Ectodermal cell (in vitro differentiated cells): ENCODE data around the gene KRT35. TPM values are rescaled to one million over a fixed set of nuclear protein-coding genes. Genes with fewer than 3 reads are reported as not detected.

ENCODE experiments used
- H3K27ac ChIP-seq: 2 replicates; pipeline ENCODE4 v1.7.0; 2013; ENCODE audit warnings: mild to moderate bottlenecking, low read depth, low read length; ENCODE audit not compliant: insufficient read depth, poor library complexity, severe bottlenecking
- H3K27me3 ChIP-seq: 2 replicates; pipeline ENCODE4 v1.7.0; 2013; ENCODE audit warnings: mild to moderate bottlenecking, low read length; ENCODE audit not compliant: insufficient read depth, control insufficient read depth, poor library complexity, severe bottlenecking
- H3K36me3 ChIP-seq: one replicate; pipeline ENCODE4 v1.7.0; 2013; ENCODE audit warnings: low read length; ENCODE audit not compliant: control insufficient read depth, insufficient read depth
- H3K4me1 ChIP-seq: one replicate; pipeline ENCODE4 v1.7.0; 2013; ENCODE audit warnings: low read length; ENCODE audit not compliant: control insufficient read depth, insufficient read depth
- H3K4me3 ChIP-seq: 2 replicates; pipeline ENCODE4 v1.7.0; 2013; ENCODE audit warnings: low read depth, low read length, control low read depth; ENCODE audit not compliant: insufficient read depth
- H3K9me3 ChIP-seq: 2 replicates; pipeline ENCODE4 v1.7.0; 2013; ENCODE audit warnings: mild to moderate bottlenecking, low read length, moderate library complexity; ENCODE audit not compliant: control insufficient read depth
- WGBS, 2 experiments: methylation state at CpG; one replicate each; pipeline ENCODE4 v1.1.7; 2013; ENCODE audit warnings: missing lambda C conversion rate in 2 of 2; 5-methylcytosine and 5-hydroxymethylcytosine counted together
- polyA plus RNA-seq, 4 experiments: library from polyadenylated mRNA; stranded (reverse); fragments of 50-300 nt; gene quantifications; one replicate each; pipeline ENCODE4 v1.2.3, GENCODE V29; 2013

Gene KRT35
- not detected for polyA plus RNA-seq (2013, experiment 1 of 4)
- polyA plus RNA-seq (2013, experiment 2 of 4) = not detected
- not detected for polyA plus RNA-seq (2013, experiment 3 of 4)
- polyA plus RNA-seq (2013, experiment 4 of 4) = not detected

GRCh38 chr17:41481036-41481435 is at the start of gene KRT35:
Gene KRT35, minus strand, starts transcription at chr17:41481151. Its CDS starts 54 bp downstream, at chr17:41481097.
- WGBS, 2 experiments = 93 to 99% methylated on average over 2 of the region's 2 CpGs
- H3K4me3 ChIP-seq = no peak within 1 kb of the TSS

GRCh38 chr17:41530062-41531048 is 49.4 kb upstream of the KRT35 start:
- Histone ChIP-seq H3K36me3 (peaks cover 1% of the 10 kb centered on the region), H3K27ac (no peak overlapping the region), H3K4me1 (peaks cover 21% of the 10 kb centered on the region), H3K9me3 (no peaks in the 10 kb centered on the region), H3K27me3 (peaks cover 16% of the 10 kb centered on the region), H3K4me3 (no peak overlapping the region)
- 91 to 93% methylated on average over 8 of the region's 8 CpGs for WGBS, 2 experiments

More at GRCh38 chr17:41481036-41481435, at the start of gene KRT35:
- no peaks in the 10 kb centered on the region for H3K36me3 ChIP-seq
- no peak within 1 kb of the TSS for H3K27ac ChIP-seq
- H3K4me1 ChIP-seq = peaks cover 4% of the 10 kb centered on the region
- no peaks in the 10 kb centered on the region for H3K9me3 ChIP-seq
- H3K27me3 ChIP-seq = no peaks in the 10 kb centered on the region

DNA sequence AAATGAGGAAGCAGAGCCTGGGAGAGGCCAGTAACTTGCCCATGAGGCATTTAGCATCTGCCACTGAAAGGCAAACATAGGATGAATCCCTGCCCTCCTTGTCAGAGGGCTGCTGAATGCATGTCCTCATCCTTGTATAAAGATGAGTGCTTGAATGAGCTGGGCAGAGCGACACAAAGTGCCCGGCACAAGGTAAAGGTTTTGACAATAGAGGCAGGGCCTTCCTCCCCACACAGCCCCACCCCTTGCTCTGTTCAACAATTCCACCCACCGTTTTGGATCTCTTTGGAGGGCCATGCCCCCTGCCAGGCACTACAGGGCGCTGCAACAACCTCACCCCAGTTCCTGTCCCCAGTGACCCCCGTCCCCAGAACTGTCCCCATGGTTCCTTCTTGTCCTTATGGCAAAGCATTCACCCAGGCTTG is 48.6 kb upstream of the KRT35 start:
- H3K4me3 ChIP-seq = no peak overlapping the region
- 53 to 57% methylated on average over 5 of the region's 5 CpGs for WGBS, 2 experiments
- H3K4me1 ChIP-seq = peaks cover 21% of the 10 kb centered on the region
- H3K27me3 ChIP-seq = peaks cover 16% of the 10 kb centered on the region
- no peak overlapping the region for H3K27ac ChIP-seq
- H3K36me3 ChIP-seq = peaks cover 7% of the 10 kb centered on the region
- no peaks in the 10 kb centered on the region for H3K9me3 ChIP-seq

- WGBS, 2 experiments = 48 to 63% methylated on average over 10 of the region's 10 CpGs
- peaks cover 12% of the 10 kb centered on the region for H3K36me3 ChIP-seq
- peaks cover 21% of the 10 kb centered on the region for H3K4me1 ChIP-seq
- H3K27ac ChIP-seq = no peak overlapping the region
- peaks cover 16% of the 10 kb centered on the region for H3K27me3 ChIP-seq
- no peaks in the 10 kb centered on the region for H3K9me3 ChIP-seq
- no peak overlapping the region for H3K4me3 ChIP-seq
Measured at GRCh38 chr17:41528959-41529353, 48.0 kb upstream of the KRT35 start.

- peaks cover 21% of the 10 kb centered on the region for H3K4me1 ChIP-seq
- 3 to 4% methylated on average over 62 of the region's 62 CpGs for WGBS, 2 experiments
Measured at GRCh38 chr17:41527063-41528023, 46.4 kb upstream of the KRT35 start.

DNA sequence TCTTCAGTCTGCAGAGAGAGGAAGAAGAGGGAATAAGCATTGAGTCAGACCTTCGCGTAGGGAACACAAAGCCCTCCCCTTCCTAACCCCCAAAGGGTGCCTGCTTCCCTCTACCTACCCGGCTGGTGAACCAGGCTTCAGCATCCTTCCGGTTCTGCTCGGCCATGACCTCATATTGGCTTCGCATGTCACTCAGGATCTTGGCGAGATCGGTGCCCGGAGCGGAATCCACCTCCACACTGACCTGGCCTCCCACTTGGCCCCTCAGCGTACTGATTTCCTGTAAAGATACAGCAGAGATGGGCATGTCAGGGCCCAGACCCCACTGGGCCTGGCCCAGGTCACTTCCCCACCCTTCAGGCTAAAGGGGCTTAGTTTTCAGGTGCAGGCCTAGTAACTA is 43.3 kb upstream of the KRT35 start:
- Histone ChIP-seq H3K36me3 (peaks cover 24% of the 10 kb centered on the region), H3K27ac (no peak overlapping the region), H3K27me3 (peaks cover 16% of the 10 kb centered on the region), H3K4me3 (no peak overlapping the region), H3K9me3 (no peaks in the 10 kb centered on the region), H3K4me1 (peaks cover 26% of the 10 kb centered on the region)
- 94 to 96% methylated on average over 11 of the region's 11 CpGs for WGBS, 2 experiments

More at GRCh38 chr17:41527063-41528023, 46.4 kb upstream of the KRT35 start:
- H3K36me3 ChIP-seq = peaks cover 24% of the 10 kb centered on the region
- peak overlapping the region; percentile 16 for H3K27ac ChIP-seq
- no peaks in the 10 kb centered on the region for H3K9me3 ChIP-seq
- peak overlapping the region; percentile 86 for H3K4me3 ChIP-seq
- H3K27me3 ChIP-seq = peaks cover 16% of the 10 kb centered on the region

- H3K27ac ChIP-seq = no peak overlapping the region
Measured at GRCh38 chr17:41523787-41524186, 42.8 kb upstream of the KRT35 start.

GRCh38 chr17:41523225-41523593 is 42.3 kb upstream of the KRT35 start:
- 87 to 96% methylated on average over 3 to 4 of the region's 4 CpGs for WGBS, 2 experiments
- Histone ChIP-seq H3K27me3 (peaks cover 11% of the 10 kb centered on the region), H3K4me3 (no peak overlapping the region), H3K36me3 (peaks cover 24% of the 10 kb centered on the region), H3K27ac (no peak overlapping the region), H3K9me3 (no peaks in the 10 kb centered on the region), H3K4me1 (peaks cover 18% of the 10 kb centered on the region)

More at GRCh38 chr17:41523787-41524186, 42.8 kb upstream of the KRT35 start:
- WGBS, 2 experiments = 94 to 96% methylated on average over 19 of the region's 19 CpGs
- Histone ChIP-seq H3K4me3 (no peak overlapping the region), H3K27me3 (peaks cover 16% of the 10 kb centered on the region), H3K9me3 (no peaks in the 10 kb centered on the region), H3K4me1 (peaks cover 23% of the 10 kb centered on the region), H3K36me3 (peaks cover 24% of the 10 kb centered on the region)

- H3K27ac ChIP-seq = no peak overlapping the region
- H3K4me1 ChIP-seq = peaks cover 17% of the 10 kb centered on the region
- H3K4me3 ChIP-seq = no peak overlapping the region
- peaks cover 6% of the 10 kb centered on the region for H3K27me3 ChIP-seq
- no peaks in the 10 kb centered on the region for H3K9me3 ChIP-seq
- WGBS, 2 experiments = 86 to 90% methylated on average over 12 of the region's 12 CpGs
- peaks cover 24% of the 10 kb centered on the region for H3K36me3 ChIP-seq
Measured at GRCh38 chr17:41522301-41523224, 41.6 kb upstream of the KRT35 start.
